SK-N-SH treated with all-trans-retinoic acid at 6 μM for 48 hours (cell line): ENCODE results near the gene SPDYE6.
"Not testable (repeated sequence)": the region's sequence is repeated elsewhere in the genome, so short reads cannot be mapped to it uniquely, and the experiment has no call there.

Source experiments
- CREB5 ChIP-seq: fragments of 250-450 bp; sonication (Bioruptor Pico); IDR thresholded peaks from 2 replicates; pipeline ENCODE4 v1.5.1; 2020; ENCODE audit warnings: low read depth, mild to moderate bottlenecking, moderate library complexity
- CSRNP3 ChIP-seq: fragments of 250-450 bp; sonication (Bioruptor Pico); IDR thresholded peaks from 2 replicates; pipeline ENCODE4 v1.5.1; 2021; ENCODE audit warnings: mild to moderate bottlenecking, moderate library complexity
- GLIS3 ChIP-seq: fragments of 250-450 bp; sonication (Bioruptor Pico); IDR thresholded peaks from 2 replicates; pipeline ENCODE4 v1.5.0; 2020; ENCODE audit warnings: mild to moderate bottlenecking, moderate library complexity
- ISL1 ChIP-seq: fragments of 250-450 bp; sonication (Bioruptor Pico); IDR thresholded peaks from 2 replicates; pipeline ENCODE4 v2.1.2; 2022; ENCODE audit warnings: mild to moderate bottlenecking, moderate library complexity
- PATZ1 ChIP-seq: fragments of 250-450 bp; sonication (Bioruptor Pico); IDR thresholded peaks from 2 replicates; pipeline ENCODE4 v1.8.0; 2020; ENCODE audit warnings: mild to moderate bottlenecking, moderate library complexity, borderline replicate concordance
- POU6F1 ChIP-seq: fragments of 250-450 bp; sonication (Bioruptor Pico); IDR thresholded peaks from 2 replicates; pipeline ENCODE4 v1.8.0; 2021; ENCODE audit warnings: low read depth, mild to moderate bottlenecking, moderate library complexity, borderline replicate concordance
- TCF4 ChIP-seq: fragments of 250-450 bp; sonication (Bioruptor Pico); IDR thresholded peaks from 2 replicates; pipeline ENCODE4 v1.8.0; 2021; ENCODE audit warnings: mild to moderate bottlenecking, moderate library complexity, borderline replicate concordance
- ZFP30 ChIP-seq: fragments of 450-650 bp; formaldehyde crosslinking; IDR thresholded peaks from 2 replicates; pipeline ENCODE4 v1.5.0; 2022; ENCODE audit warnings: mild to moderate bottlenecking, moderate library complexity
- ZNF70 ChIP-seq: fragments of 450-650 bp; formaldehyde crosslinking; IDR thresholded peaks from 2 replicates; pipeline ENCODE4 v1.5.0; 2020; ENCODE audit warnings: mild to moderate bottlenecking, moderate library complexity

- TF ChIP-seq POU6F1 (CRISPR knock-in tag); ZFP30 (CRISPR knock-in tag); ISL1 (CRISPR knock-in tag); ZNF70; TCF4 (CRISPR knock-in tag); CREB5; PATZ1; GLIS3 (CRISPR knock-in tag); CSRNP3 (CRISPR knock-in tag): not testable (repeated sequence)
Measured at GRCh38 chr7:102404862-102405188, 48.6 kb upstream of the SPDYE6 start.
